Stomach (tissue), 4 donors: ENCODE results near the gene MZF1.

ENCODE experiments used
- EP300 ChIP-seq: sonication (generic); formaldehyde crosslinking; IDR thresholded peaks from one replicate; pipeline ENCODE4 v1.6.1; 2017; ENCODE audit warnings: antibody characterized with exemption
- POLR2A ChIP-seq, 4 donors: fragments of 450-650 bp; IDR thresholded peaks; one replicate each; pipeline ENCODE4 v1.6.1; 2016; ENCODE audit warnings: antibody characterized with exemption in 4 of 4, control low read depth in 2 of 4, mild to moderate bottlenecking in 1 of 4, moderate library complexity in 1 of 4
- POLR2AphosphoS5 ChIP-seq, 3 donors: sonication (generic); formaldehyde crosslinking; IDR thresholded peaks; one replicate each; pipeline ENCODE4 v1.6.1; 2016; ENCODE audit warnings: antibody characterized with exemption in 3 of 3
- TF ChIP-seq, protein P1 (sequence below), 7 experiments: fragments of 450-650 bp in 4 of 7; fragments of 200-600 bp in 3 of 7; sonication (generic) in 3 of 7; IDR thresholded peaks; one replicate each; pipeline ENCODE4 v1.5.1; 2016 to 2019; ENCODE audit warnings: antibody characterized with exemption in 7 of 7, control low read depth in 2 of 7, mild to moderate bottlenecking in 1 of 7

DNA sequence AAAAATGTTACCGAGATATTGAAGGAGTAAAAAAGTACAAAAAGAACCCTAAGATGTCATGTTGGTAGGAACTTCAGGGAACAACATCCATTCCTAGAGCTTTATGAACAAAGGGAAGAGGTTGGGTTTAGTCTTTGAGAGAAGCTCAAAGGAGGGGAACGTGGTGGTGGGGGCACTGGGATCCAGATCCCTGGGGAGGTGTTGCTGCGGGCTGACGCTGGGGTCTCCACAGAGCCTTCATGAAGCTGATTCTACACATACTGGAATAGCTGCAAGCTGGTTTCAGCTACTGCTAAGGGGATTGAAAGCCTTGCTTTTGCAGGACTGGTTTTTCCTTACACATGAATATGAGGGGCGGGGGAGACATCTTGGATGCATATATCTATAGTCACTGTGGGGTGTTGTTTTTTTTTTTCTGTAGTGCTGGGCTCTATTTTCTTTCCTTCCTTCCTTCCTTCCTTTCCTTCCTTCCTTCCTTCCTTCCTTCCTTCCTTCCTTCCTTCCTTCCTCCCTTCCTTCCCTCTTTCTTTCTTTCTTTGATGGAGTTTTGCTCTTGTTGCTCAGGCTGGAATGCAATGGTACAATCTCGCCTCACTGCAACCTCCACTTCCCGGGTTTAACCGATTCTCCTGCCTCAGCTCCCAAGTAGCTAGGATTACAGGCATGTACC lies 6.5 kb upstream of the MZF1 start:
- TF ChIP-seq, protein P1, sequence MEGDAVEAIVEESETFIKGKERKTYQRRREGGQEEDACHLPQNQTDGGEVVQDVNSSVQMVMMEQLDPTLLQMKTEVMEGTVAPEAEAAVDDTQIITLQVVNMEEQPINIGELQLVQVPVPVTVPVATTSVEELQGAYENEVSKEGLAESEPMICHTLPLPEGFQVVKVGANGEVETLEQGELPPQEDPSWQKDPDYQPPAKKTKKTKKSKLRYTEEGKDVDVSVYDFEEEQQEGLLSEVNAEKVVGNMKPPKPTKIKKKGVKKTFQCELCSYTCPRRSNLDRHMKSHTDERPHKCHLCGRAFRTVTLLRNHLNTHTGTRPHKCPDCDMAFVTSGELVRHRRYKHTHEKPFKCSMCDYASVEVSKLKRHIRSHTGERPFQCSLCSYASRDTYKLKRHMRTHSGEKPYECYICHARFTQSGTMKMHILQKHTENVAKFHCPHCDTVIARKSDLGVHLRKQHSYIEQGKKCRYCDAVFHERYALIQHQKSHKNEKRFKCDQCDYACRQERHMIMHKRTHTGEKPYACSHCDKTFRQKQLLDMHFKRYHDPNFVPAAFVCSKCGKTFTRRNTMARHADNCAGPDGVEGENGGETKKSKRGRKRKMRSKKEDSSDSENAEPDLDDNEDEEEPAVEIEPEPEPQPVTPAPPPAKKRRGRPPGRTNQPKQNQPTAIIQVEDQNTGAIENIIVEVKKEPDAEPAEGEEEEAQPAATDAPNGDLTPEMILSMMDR (IDR thresholded peaks at IDR 0.05), result no peak
- no peak for TF ChIP-seq POLR2A (IDR thresholded peaks at IDR 0.05)
- no peak for TF ChIP-seq POLR2AphosphoS5 (IDR thresholded peaks at IDR 0.05)
- no peak for TF ChIP-seq EP300
